Stimulated activated CD4-positive, alpha-beta T cell treated with anti-CD3 and anti-CD28 coated beads, Interleukin-15, amount 100 ng/mL, for 1 hour (primary cell): ENCODE data around the gene IL4R.
"Not testable (repeated sequence)": the region's sequence is repeated elsewhere in the genome, so short reads cannot be mapped to it uniquely, and the experiment has no call there.

ENCODE experiments used
- DNase-seq, 2 donors: peaks; one replicate each; pipeline ENCODE4 v3.0.0-alpha.2; 2020; ENCODE audit warnings: low read depth in 1 of 2, low spot score in 1 of 2

Gene IL4R

GRCh38 chr16:27313422-27314160, at the start of gene IL4R:
IL4R (plus strand) TSS chr16:27313974; CDS start chr16:27340204, 26,230 bp downstream.
- DNase-seq: peak; percentile 43 to 53

GRCh38 chr16:27264151-27264550, 49.6 kb upstream of the IL4R start:
- no peak for DNase-seq

GRCh38 chr16:27265982-27266381, 47.8 kb upstream of the IL4R start:
- no peak for DNase-seq

- DNase-seq: no peak
These were observed 46.6 kb upstream of the IL4R start for GRCh38 chr16:27267037-27267677.

GRCh38 chr16:27268376-27269299, 45.1 kb upstream of the IL4R start, which contains the start of gene NSMCE1:
NSMCE1 (minus strand) TSS chr16:27268772; CDS start chr16:27257570, 11,202 bp downstream.
- peak; percentile 90 to 97 for DNase-seq

GRCh38 chr16:27269300-27270150, 44.2 kb upstream of the IL4R start:
- no peak for DNase-seq

- DNase-seq: no peak
These were observed 43.4 kb upstream of the IL4R start for GRCh38 chr16:27270349-27270748.

- DNase-seq: no peak
These were observed 41.7 kb upstream of the IL4R start for GRCh38 chr16:27272076-27272475.

- not testable (repeated sequence) for DNase-seq
These were observed 41.1 kb upstream of the IL4R start for GRCh38 chr16:27272697-27273096.

- no peak for DNase-seq
These were observed 40.5 kb upstream of the IL4R start for GRCh38 chr16:27273330-27273669.

- no peak for DNase-seq
These were observed 39.9 kb upstream of the IL4R start for GRCh38 chr16:27273670-27274423.

- not testable (repeated sequence) for DNase-seq
These were observed 39.3 kb upstream of the IL4R start for GRCh38 chr16:27274424-27274874.

GRCh38 chr16:27275394-27275793, 38.4 kb upstream of the IL4R start:
- no peak for DNase-seq

- DNase-seq: no peak
These were observed 32.5 kb upstream of the IL4R start for GRCh38 chr16:27281243-27281642.

- DNase-seq: no peak
These were observed 28.7 kb upstream of the IL4R start for GRCh38 chr16:27284865-27285675.

- DNase-seq: no peak
These were observed 28.0 kb upstream of the IL4R start for GRCh38 chr16:27285676-27286196.

- DNase-seq: no peak
These were observed 27.3 kb upstream of the IL4R start for GRCh38 chr16:27286451-27286850.

GRCh38 chr16:27287051-27287811, 26.5 kb upstream of the IL4R start:
- no peak for DNase-seq
